ENCODE results near the gene CCDC149.

DNA sequence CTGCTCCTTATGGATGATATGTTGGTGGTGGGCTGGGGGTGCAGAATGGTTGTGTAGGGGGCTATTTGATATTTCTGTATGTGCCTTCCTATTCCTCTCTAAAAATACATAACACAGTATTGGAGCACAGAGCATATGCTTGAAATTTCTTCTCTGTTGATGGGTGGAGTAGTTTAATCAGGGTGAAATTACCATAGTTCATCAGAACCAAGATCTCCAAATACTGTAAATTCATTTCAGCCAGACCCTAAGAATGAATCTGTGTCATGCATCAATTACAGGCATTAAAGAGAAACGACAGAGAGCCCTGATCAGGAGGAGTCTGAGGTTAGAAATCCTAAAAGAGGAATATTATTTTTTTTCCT, 25.1 kb upstream of the CCDC149 start:
- TF ChIP-seq, protein P1, sequence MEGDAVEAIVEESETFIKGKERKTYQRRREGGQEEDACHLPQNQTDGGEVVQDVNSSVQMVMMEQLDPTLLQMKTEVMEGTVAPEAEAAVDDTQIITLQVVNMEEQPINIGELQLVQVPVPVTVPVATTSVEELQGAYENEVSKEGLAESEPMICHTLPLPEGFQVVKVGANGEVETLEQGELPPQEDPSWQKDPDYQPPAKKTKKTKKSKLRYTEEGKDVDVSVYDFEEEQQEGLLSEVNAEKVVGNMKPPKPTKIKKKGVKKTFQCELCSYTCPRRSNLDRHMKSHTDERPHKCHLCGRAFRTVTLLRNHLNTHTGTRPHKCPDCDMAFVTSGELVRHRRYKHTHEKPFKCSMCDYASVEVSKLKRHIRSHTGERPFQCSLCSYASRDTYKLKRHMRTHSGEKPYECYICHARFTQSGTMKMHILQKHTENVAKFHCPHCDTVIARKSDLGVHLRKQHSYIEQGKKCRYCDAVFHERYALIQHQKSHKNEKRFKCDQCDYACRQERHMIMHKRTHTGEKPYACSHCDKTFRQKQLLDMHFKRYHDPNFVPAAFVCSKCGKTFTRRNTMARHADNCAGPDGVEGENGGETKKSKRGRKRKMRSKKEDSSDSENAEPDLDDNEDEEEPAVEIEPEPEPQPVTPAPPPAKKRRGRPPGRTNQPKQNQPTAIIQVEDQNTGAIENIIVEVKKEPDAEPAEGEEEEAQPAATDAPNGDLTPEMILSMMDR (IDR thresholded peaks at IDR 0.05; ENCODE audit: borderline replicate concordance, extremely low read depth, low read length, poor library complexity, severe bottlenecking): no peak
- TF ChIP-seq EZH2 (IDR thresholded peaks at IDR 0.05; ENCODE audit: borderline replicate concordance, low read depth, low read length, severe bottlenecking): no peak

All from DND-41 (cell line).